PFSK-1 (cell line): ENCODE measurements around the gene GRM1.

Experiments
- FOXP2 ChIP-seq: optimal IDR thresholded peaks from 2 replicates; pipeline ENCODE3; 2011; ENCODE audit warnings: borderline replicate concordance, control low read depth, inconsistent platforms; ENCODE audit not compliant: insufficient read depth; ENCODE audit errors: extremely low read length, extremely low read depth
- POLR2AphosphoS5 ChIP-seq: IDR thresholded peaks from 2 replicates; pipeline ENCODE4 v1.6.1; 2012; ENCODE audit warnings: low read depth, mild to moderate bottlenecking, control low read depth, low read length, moderate library complexity
- SIN3A ChIP-seq: IDR thresholded peaks from 2 replicates; pipeline ENCODE4 v1.6.1; 2012; ENCODE audit warnings: mild to moderate bottlenecking, low read length, moderate library complexity, borderline replicate concordance; ENCODE audit not compliant: insufficient read depth
- TAF1 ChIP-seq: IDR thresholded peaks from 2 replicates; pipeline ENCODE4 v1.6.1; 2012; ENCODE audit warnings: low read length, control low read depth, borderline replicate concordance; ENCODE audit not compliant: insufficient read depth
- TF ChIP-seq, protein P1 (sequence below), 2 experiments: IDR thresholded peaks; 2 replicates each; pipeline versions ENCODE4 v1.6.1 to v1.8.0; 2011 to 2012; ENCODE audit warnings: low read depth in 2 of 2, low read length in 2 of 2, control low read depth in 1 of 2, inconsistent platforms in 1 of 2, mild to moderate bottlenecking in 1 of 2, moderate library complexity in 1 of 2; ENCODE audit not compliant: insufficient read depth in 1 of 2

- TF ChIP-seq POLR2AphosphoS5 = no peak
- TF ChIP-seq, protein P1, sequence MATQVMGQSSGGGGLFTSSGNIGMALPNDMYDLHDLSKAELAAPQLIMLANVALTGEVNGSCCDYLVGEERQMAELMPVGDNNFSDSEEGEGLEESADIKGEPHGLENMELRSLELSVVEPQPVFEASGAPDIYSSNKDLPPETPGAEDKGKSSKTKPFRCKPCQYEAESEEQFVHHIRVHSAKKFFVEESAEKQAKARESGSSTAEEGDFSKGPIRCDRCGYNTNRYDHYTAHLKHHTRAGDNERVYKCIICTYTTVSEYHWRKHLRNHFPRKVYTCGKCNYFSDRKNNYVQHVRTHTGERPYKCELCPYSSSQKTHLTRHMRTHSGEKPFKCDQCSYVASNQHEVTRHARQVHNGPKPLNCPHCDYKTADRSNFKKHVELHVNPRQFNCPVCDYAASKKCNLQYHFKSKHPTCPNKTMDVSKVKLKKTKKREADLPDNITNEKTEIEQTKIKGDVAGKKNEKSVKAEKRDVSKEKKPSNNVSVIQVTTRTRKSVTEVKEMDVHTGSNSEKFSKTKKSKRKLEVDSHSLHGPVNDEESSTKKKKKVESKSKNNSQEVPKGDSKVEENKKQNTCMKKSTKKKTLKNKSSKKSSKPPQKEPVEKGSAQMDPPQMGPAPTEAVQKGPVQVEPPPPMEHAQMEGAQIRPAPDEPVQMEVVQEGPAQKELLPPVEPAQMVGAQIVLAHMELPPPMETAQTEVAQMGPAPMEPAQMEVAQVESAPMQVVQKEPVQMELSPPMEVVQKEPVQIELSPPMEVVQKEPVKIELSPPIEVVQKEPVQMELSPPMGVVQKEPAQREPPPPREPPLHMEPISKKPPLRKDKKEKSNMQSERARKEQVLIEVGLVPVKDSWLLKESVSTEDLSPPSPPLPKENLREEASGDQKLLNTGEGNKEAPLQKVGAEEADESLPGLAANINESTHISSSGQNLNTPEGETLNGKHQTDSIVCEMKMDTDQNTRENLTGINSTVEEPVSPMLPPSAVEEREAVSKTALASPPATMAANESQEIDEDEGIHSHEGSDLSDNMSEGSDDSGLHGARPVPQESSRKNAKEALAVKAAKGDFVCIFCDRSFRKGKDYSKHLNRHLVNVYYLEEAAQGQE (IDR thresholded peaks at IDR 0.05; ENCODE audit: insufficient read depth in 1 of 2, low read depth in 2 of 2, low read length in 2 of 2) = no peak
- TF ChIP-seq FOXP2 = no peak
- no peak for TF ChIP-seq SIN3A
- no peak for TF ChIP-seq TAF1
These were observed 390.7 kb downstream of the GRM1 start for GRCh38 chr6:146419576-146419975.
